HG02571 (cell line): ENCODE measurements around the gene TMEM209.
"Not testable (repeated sequence)": the region's sequence is repeated elsewhere in the genome, so short reads cannot be mapped to it uniquely, and the experiment has no call there.

Experiments
- ATAC-seq: cut with Tn5 transposase; IDR thresholded peaks from one replicate; pipeline ENCODE4 v1.9.1; 2021; ENCODE audit warnings: mild to moderate bottlenecking, moderate library complexity; ENCODE audit not compliant: unreplicated experiment

TMEM209 gene

GRCh38 chr7:130174237-130174959, 30.8 kb downstream of the TMEM209 start:
- ATAC-seq, result no peak

DNA sequence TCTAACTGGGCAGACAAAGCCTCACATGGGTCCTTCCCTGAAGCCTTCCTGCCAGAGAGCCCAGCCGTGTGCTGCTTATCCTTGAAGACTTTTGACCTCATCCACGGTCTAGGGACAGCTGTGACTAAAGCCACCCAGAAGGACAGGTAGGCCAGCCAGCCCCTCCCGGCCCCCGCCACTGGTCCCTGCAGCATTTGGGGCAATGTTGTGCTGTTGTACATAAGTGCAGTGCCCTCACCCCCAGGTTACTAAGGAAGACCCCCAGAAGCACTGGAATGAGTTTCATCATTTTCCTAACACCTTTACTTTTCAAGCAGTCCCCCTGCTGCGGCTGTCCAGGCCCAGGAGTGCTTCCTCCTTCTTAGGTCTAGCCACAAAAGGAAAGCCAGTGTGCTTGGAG, 43.0 kb downstream of the TMEM209 start:
- ATAC-seq, result no peak

- no peak for ATAC-seq
These were observed 44.8 kb downstream of the TMEM209 start for GRCh38 chr7:130160455-130160854.

DNA sequence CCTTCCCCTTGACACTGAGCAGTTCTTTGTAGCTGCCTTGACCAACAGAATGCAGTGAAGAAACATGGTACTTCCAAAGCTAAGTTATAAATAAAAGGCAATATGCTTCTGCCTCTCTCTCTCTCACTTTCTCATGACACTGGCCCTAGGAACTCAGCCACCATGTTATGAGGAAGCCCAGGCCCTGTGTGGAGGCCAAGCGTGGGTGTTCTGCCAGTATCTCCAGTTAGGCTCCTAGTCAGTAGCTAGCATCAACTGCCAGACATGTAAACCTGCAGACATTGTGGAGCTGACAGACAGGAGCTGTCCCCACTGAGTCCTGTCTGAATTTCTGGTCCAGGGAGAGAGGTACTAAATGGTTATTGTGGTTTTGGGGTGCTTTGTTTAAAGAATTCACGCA, 45.2 kb downstream of the TMEM209 start:
- ATAC-seq, result no peak

DNA sequence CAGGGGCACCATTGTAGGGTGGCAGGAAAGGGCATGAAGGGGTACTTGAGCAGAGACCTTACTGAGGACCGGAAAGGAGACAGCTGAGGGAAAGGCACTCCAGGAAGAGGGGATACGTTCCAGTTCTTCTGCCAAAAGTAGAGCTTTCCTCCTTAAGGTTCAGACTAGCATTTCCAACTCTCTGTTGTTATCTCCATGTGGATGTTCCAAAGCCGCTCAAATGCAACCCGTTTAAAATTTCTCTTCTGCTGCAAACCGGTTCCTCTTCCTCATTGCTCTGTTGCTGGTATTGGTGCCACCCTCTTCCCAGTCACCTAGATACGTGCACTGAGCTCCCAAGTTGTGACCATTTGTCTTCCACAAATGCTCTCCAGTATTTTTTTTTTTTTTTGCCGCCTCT, 47.5 kb downstream of the TMEM209 start:
- no peak for ATAC-seq

DNA sequence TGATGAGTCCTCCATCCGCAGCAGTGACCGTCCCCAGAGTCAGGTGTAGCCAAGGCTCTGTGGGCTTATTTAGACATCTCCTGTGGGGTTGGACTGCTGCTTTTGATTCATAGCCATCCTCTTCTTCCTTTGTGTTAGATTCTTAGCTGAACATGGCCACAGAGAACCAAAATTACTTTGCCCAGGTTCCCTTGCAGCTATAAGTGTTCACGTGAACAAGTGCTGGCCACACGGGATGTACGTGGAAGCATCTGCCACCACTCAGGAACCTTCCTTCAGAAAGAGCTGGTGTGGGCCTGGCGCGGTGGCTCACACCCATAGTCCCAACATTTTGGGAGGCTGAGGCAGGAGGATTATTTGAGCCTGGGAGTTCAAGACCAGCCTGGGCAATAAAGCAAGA, 49.1 kb downstream of the TMEM209 start:
- no peak for ATAC-seq

DNA sequence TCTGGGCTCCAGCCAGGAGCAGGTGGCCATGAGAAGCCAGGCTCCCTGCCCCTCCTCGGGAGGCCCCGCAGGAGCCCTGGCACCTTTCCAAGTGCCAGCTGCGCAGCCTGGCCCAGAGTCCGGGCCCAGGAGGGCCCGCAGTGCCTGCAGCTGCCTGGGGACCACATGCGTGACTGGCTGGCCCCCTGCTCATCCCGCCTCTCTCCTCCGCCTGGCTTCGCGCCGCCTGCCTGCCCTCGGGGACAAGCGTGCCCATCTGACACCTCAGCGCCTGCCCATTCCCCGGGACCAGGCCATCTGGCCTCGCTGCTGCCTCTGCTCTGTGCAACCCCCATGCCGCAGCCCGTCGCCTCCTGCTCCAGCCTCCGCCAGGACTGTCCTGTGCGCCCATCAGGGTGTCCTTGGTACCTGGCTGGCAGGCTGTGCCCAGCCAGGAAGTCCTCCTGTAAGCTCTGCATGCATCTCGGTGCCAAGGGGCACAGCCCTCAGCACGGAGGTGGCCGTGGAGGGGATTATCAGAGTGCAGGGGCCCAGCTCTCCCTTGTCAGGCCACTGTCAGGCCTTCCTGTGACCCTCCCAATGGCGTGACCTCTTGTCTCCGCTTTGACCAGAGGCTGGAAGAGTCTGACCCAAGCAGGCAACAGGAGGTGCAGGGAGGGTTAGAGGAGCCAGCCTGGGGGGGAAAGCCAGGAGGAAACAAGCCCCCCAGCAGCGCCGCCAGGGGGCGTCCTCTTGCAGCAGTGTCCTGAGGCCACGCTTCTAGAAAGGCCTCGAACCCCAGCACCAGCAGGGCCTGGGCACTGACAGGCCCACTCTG, 50.5 kb downstream of the TMEM209 start:
- ATAC-seq, result no peak

DNA sequence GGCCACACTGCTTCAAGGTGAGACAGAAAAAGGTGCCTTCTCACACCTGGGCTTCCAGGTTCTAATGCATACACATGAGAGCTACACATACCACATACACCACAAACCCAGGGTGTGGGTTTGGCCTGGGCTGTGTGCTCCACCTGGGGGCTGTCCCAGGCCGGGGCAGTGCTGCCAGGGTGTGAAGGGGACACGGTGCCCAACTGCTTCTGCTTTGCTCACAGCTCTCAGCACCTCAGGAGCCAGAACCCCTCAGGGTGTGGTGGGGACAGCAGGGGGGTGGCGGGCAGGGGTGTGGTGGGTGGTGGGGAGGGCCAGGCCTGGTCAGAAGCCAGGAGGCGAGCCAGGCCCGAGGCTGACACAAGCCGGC, 51.1 kb downstream of the TMEM209 start:
- ATAC-seq, result no peak

GRCh38 chr7:130153211-130153908, 51.8 kb downstream of the TMEM209 start:
- no peak for ATAC-seq

DNA sequence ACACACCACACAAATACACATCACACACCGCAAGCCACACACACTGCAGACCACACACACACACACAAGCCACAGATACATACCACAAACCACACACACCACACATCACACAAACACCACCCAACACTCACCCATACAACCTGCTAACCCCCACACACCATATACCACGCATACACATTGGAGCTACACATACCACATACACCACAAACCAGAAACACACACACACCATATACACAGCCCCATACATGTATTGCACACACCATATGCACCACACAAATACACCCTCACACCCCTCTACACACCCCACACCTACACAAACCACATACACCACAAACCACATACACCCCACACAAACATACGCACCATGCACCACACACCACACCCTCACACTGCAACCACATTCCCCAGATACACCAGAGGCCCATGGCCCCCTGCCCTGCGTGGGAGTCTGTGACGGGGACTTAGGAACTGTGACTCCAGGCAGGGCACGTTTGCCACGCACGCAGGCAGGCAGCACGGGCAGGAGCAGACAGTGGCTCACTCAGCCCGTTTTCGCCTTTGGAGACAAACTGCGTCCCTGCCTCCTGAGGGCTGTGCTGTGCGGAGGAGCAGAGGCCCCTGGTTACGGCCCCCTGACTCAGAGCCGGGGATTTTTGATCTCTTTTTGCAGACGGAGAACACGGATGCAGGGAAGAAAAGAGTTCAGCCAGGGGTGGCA, 52.6 kb downstream of the TMEM209 start:
- no peak for ATAC-seq

DNA sequence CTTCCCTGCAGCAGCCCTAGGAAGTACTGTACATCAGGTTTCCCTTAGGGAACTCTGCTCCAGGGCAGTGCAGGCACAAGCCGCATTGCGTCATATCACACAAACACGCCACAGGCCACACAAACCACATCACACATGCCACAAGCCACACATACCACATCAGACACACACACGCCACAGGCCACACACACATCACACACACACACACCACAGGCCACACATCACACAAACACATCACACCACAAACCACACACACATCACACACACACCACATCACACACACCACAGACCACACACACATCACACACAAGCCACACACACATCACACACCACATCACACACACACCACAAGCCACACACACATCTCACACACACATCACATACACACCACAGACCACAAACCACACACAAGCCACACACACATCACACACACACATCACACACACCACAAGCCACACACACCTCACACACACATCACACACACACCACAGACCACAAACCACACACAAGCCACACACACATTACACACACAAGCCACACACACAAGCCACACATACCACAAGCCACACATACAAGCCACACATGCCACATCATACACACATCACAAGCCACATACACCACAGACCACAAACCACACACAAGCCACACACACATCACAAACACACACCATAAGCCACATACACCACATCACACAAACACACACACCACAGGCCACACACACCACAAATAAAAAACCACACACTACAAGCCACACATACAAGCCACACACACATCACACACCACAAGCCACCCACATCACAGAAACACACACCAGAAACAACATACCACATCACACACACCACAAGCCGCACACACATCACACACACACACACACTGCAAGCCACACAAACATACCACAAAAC, 53.4 kb downstream of the TMEM209 start:
- ATAC-seq, result no peak

DNA sequence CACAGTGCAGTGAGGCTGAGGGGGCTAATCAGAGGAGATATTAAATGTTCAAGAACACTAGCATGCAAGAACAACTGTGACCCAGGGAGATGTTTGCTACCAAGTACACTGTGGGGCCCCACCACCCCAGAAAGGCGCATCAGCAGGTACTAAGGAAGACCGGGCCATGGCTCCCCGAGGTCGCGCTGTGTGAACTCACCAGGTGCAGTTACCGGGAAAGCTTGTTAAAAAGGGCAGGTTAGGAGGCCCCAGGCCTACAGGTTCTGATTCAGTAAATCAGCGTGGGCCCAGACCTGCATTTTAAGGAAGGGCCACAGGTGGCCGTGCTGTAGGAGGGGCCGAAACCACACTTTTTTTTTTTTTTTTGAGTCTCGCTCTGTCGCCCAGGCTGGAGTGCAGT, 54.6 kb downstream of the TMEM209 start:
- no peak for ATAC-seq

DNA sequence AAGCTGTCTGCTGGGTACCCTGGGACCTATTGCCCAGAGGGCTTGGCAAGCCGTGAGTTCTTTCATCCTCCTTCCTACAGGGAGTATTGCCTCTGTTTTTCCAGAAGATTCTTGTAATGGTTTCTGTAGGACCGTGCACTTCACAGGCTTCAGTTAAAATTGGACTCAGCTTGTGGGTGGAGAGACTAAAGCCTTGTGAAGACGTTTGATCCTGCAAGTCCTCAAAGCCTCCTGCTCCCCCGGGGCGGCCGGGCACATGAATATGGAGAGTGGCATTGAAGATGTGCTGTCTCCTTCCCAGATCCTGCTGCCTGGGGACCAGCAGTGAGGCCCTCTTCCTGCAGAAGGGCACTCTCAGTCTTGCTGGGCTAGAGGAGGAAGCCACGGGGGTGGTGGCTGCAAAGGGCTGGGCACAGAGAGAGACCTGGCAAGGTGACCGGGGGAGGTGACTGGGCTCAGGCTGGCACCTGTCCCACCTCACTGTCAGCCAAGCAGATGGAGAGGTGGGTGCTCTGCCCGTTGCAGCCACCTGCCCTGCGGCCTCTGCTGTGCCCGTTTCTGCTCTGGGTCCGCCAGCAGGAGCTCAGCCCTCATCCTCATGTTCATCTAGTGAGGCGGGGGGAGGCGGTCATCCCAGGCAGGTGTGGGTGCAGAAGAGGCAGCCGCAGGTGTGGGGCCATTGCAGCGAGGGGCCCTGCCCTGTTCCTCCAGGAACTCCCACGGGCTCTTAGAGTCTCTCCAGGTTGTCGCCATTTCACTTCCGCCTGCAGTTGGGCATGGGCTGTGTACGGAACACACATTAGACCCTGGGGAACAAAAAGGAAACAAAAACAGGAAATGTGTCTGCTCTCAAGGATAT, 55.7 kb downstream of the TMEM209 start:
- ATAC-seq, result no peak

GRCh38 chr7:130148561-130148960, 56.6 kb downstream of the TMEM209 start:
- no peak for ATAC-seq

GRCh38 chr7:130147710-130148325, 57.4 kb downstream of the TMEM209 start:
- ATAC-seq, result no peak

DNA sequence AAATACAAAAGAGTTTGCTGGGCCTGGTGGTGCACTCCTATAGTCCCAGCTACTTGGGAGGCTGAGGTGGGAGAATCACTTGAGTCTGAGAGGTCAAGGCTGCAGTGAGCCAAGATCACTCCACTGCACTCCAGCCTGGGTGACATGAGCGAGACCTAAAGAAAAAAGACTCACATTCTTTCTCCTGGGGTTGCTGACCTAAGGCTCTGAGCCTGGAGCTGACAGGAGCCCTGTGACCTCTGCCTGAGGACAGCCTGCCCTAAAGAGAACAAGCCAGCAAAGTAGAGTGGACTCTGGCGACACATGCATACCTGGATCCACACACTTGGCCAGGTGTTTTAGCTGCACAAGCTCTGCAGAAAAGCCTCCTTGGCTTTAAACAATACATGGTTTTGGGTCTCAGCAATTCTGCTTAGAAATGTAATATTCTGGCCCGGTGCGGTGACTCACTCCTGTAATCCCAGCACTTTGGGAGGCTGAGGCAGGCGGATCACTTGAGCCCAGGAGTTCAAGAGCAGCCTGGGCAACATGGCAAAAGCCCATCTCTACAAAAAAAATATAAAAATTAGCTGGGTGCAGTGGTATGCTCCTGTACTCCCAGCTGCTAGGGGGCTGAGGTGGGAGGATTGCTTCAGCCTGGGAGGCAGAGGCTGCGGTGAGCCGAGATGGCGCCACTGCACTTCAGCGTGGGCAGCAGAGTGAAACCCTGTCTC, 58.4 kb downstream of the TMEM209 start:
- ATAC-seq, result no peak

GRCh38 chr7:130146142-130146541, 59.1 kb downstream of the TMEM209 start:
- not testable (repeated sequence) for ATAC-seq

DNA sequence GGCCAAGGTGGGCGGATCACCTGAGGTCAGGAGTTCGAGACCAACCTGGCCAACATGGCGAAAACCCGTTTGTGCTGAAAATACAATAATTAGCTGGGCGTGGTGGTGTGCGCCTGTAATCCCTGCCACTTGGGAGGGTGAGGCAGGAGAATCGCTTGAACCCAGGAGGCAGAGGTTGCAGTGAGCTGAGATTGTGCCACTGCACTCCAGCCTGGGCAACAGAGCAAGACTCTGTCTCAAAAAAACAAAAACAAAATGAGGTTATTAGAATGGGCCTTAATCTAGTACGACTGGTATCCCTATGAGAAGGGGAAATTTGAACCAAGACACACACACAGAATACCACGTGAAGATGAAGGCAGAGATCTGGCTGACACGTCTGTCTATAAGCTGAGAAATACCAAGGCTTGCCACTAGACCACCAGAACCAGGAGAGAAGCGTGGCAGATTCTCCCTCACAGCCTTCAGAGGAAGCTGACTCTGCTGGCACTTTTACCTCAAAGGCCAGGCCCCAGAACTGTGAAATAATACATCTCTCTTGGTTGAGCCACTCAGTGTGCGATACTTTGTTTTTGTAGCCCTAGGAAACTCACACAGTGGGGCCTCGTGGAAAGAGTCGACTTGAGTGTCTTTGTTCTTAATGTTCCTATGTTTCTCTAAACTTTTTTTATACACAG, 59.6 kb downstream of the TMEM209 start:
- no peak for ATAC-seq
